Raji (cell line): ENCODE results near the gene ATF4.

Experiments
- POLR2A ChIP-seq: IDR thresholded peaks from 2 replicates; pipeline ENCODE4 v1.6.1; 2011; ENCODE audit warnings: low read depth, low read length, control low read depth; ENCODE audit not compliant: insufficient read depth

ATF4 gene

DNA sequence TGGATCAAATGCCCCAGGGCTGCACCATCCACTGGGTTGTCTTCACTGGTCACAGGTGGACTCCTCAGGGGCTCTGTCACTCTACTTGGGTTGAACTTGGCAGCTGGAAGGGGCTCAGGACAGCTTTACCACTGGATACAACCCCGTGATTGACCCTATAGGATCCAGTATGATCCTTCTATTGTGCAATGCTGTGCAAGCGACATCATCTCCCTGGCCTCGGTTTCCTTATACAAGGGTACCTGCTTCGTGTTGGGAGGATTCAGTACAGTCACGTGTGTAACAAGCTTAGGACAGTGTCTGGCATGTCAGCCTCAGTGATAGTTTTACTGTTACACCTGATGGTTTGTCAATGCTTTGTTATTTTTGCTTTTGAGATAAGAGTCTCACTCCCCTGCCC, 38.8 kb upstream of the ATF4 start:
- no peak for TF ChIP-seq POLR2A

DNA sequence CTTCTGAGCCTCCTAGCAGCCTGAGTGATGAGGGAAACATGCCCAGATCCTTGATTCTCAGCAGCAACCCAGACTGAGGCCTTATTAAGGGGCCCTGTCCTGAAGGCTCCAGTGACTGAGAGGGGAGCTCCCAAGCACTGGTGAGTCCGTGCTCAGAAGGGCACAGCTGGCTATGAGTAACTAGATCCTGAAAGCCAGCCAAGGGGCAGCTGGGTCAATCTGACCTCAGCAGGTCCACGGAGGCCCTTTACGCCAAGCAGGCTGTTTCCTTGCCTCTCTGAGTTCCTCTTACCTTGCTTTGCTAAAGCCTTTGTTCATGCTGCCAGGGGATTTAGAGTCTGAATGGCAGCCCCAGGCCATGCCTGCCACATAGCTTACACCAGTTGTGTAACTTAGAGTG, 37.6 kb upstream of the ATF4 start:
- no peak for TF ChIP-seq POLR2A

DNA sequence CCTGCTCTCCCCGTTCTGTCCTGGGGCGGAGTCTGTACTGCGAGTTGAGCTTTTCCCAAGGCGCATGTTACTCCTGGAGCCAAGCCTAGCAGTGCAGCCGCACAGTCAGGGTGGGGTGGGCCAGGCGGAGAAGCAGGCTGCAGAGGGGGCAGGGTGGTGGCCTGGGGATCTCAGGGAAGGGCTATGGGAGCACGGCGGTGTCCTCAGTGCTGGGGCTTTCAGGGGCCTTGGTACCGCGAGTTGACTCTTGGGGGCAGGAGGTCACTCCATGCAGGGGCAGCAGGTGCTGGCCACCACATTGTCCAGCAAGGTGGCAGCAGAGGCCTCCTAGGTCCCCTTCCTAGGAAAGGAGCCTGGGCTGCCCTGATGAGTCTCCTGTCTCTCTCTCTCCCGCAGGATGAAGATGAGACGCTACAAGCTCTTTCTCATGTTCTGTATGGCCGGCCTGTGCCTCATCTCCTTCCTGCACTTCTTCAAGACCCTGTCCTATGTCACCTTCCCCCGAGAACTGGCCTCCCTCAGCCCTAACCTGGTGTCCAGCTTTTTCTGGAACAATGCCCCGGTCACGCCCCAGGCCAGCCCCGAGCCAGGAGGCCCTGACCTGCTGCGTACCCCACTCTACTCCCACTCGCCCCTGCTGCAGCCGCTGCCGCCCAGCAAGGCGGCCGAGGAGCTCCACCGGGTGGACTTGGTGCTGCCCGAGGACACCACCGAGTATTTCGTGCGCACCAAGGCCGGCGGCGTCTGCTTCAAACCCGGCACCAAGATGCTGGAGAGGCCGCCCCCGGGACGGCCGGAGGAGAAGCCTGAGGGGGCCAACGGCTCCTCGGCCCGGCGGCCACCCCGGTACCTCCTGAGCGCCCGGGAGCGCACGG, 33.2 kb upstream of the ATF4 start:
- TF ChIP-seq POLR2A, result no peak

DNA sequence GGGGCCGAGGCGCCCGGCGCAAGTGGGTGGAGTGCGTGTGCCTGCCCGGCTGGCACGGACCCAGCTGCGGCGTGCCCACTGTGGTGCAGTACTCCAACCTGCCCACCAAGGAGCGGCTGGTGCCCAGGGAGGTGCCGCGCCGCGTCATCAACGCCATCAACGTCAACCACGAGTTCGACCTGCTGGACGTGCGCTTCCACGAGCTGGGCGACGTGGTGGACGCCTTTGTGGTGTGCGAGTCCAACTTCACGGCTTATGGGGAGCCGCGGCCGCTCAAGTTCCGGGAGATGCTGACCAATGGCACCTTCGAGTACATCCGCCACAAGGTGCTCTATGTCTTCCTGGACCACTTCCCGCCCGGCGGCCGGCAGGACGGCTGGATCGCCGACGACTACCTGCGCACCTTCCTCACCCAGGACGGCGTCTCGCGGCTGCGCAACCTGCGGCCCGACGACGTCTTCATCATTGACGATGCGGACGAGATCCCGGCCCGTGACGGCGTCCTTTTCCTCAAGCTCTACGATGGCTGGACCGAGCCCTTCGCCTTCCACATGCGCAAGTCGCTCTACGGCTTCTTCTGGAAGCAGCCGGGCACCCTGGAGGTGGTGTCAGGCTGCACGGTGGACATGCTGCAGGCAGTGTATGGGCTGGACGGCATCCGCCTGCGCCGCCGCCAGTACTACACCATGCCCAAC, 32.4 kb upstream of the ATF4 start:
- no peak for TF ChIP-seq POLR2A

- TF ChIP-seq POLR2A, result no peak
Observed at GRCh38 chr22:39488563-39489083, 31.7 kb upstream of the ATF4 start.

- no peak for TF ChIP-seq POLR2A
Observed at GRCh38 chr22:39489094-39490068, 31.0 kb upstream of the ATF4 start.

DNA sequence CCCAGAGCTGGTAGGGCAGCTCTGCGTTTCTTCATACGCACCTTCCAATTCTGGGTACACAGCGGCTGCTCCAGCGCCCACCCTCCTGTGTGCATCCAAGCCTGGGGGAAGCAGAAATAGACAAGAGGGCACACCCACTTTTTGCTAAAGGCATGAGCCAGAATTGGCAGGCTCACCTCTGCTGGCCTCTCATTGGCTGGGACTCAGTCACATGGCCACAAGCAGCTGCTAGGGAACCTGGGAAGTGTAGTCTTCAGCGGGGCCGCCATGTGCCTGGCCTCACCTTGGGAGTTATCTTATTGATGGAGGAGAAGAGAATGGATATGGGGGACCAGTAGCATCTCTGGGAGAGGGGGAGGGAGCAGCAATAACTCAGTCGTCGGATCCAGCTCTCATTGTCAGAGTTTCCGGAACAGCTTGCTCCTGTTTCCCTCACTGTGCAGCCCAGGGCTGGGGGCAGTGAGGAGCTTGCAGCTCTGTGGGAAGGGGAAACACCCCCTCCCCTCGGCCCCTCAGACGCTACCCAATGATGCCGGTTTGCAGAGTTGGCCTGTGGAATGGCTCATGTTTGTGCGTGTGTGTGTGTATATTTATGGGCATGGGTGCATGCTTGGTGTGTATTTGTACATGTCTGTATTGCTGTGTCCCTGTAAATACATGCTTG, 30.1 kb upstream of the ATF4 start:
- peak; percentile 43; the same call in 1 of the 2 replicates for TF ChIP-seq POLR2A

DNA sequence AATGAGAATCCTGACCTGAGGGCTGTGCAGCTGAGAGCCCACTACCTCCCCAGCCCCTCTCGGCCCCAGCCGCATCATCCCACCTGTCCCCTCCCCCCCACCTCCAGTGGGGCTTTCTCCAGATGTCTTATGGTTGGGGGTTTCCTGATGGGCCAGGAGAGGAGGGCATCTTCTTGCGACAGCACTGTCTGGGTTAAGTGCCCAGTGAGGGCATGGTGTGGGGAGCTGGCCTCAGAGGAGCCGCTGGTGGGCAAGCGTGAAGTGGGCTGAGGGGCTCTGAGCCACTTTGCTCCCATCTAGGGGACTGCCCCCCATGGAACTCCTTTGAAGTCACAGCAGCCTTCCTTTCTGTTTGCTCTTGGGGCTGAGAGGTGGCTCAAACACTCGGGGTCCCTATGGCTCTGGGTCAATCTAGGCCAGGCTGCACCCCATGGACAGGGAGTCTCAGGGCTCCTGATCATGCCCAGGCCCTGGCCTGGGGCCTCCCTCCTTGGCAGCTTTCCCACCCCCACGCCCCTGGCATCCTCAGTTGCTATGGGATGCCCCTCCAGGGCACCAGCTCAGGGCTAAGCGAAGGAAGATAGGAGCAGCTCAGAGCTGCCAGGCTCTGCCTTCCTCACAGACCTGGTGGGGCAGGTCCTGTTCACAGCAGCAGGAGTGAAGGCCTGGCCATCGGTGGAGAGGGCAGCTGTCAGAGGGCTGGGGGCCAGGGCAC, 29.2 kb upstream of the ATF4 start:
- TF ChIP-seq POLR2A, result no peak

DNA sequence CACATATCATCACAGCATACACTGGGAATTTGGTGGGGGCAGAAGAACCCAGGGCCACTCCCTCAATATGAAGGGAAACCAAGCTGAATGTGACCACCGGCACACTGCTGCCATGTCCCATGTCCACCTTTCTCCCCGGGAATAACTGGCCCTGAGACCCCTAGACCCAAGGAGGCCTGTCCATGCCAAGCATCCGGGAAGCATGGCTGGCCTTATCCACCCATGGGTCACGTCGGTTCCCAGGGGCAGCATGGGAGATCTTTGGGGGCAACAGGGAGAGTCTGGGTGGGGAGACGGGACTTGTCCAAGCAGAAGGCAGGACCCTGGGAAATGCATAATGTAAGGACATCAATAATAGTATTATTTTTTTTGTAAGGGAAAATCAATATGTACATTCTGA, 28.7 kb upstream of the ATF4 start:
- no peak for TF ChIP-seq POLR2A

DNA sequence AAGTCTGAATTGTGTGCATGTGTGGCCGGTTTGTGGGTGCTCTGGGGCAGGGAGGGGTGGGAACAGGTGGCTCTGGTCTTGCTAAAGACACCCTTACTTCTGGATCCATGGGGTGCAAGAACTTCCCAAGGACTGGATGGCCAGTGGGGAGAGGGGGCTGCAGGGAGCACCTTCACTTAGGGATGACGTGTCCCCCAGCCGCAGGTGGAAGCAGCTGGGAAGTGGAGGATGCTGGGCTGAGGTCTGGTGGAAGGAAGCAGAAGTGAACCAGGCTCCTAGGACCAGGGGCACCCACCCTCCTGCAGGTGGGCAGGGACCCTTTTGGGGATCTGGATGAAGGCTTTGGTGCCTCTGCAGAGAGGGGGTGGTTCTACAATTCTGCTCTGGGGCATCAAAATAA, 28.2 kb upstream of the ATF4 start:
- no peak for TF ChIP-seq POLR2A

- no peak for TF ChIP-seq POLR2A
Observed at GRCh38 chr22:39493759-39494158, 26.6 kb upstream of the ATF4 start.

GRCh38 chr22:39494471-39495120, 25.8 kb upstream of the ATF4 start:
- TF ChIP-seq POLR2A, result no peak

GRCh38 chr22:39496131-39496838, 24.1 kb upstream of the ATF4 start:
- no peak for TF ChIP-seq POLR2A

- no peak for TF ChIP-seq POLR2A
Observed at GRCh38 chr22:39497429-39497828, 22.9 kb upstream of the ATF4 start.
